ENCODE results near the gene KDM6A.
A peak's percentile ranks its signal among the peaks of the same experiment; 100 is the strongest.
"Not testable (repeated sequence)": the region's sequence is repeated elsewhere in the genome, so short reads cannot be mapped to it uniquely, and the experiment has no call there.

Gene KDM6A

GRCh38 chrX:44872821-44873414 lies at the start of gene KDM6A:
Gene KDM6A, plus strand, starts transcription at chrX:44873188. Its CDS starts 364 bp downstream, at chrX:44873552.
- peak; percentile 99 for DNase-seq (ENCODE audit: low spot score)

GRCh38 chrX:44823193-44823592 lies 49.8 kb upstream of the KDM6A start:
- DNase-seq (ENCODE audit: low spot score), result not testable (repeated sequence)

GRCh38 chrX:44828008-44828605 lies 44.9 kb upstream of the KDM6A start:
- peak; percentile 67 for DNase-seq (ENCODE audit: low spot score)

GRCh38 chrX:44829832-44830231 lies 43.2 kb upstream of the KDM6A start:
- DNase-seq (ENCODE audit: low spot score), result no peak

- DNase-seq (ENCODE audit: low spot score), result no peak
Measured at GRCh38 chrX:44842550-44843317, 30.3 kb upstream of the KDM6A start.

GRCh38 chrX:44843318-44843702 lies 29.7 kb upstream of the KDM6A start:
- DNase-seq (ENCODE audit: low spot score), result no peak

GRCh38 chrX:44843753-44844152 lies 29.2 kb upstream of the KDM6A start, which contains the start of gene DUSP21:
Gene DUSP21, plus strand, starts transcription at chrX:44844021. Its CDS starts 112 bp downstream, at chrX:44844133.
- DNase-seq (ENCODE audit: low spot score), result no peak

- DNase-seq (ENCODE audit: low spot score), result no peak
Measured at GRCh38 chrX:44844204-44844603, 28.8 kb upstream of the KDM6A start.

GRCh38 chrX:44850891-44851290 lies 22.1 kb upstream of the KDM6A start:
- not testable (repeated sequence) for DNase-seq (ENCODE audit: low spot score)

- DNase-seq (ENCODE audit: low spot score), result no peak
Measured at GRCh38 chrX:44871114-44871645, 1.8 kb upstream of the KDM6A start.

- peak; percentile 49 for DNase-seq (ENCODE audit: low spot score)
Measured at GRCh38 chrX:44871931-44872820, 812 bp upstream of the KDM6A start.

GRCh38 chrX:44873415-44874276 lies 658 bp downstream of the KDM6A start:
- DNase-seq (ENCODE audit: low spot score), result peak; percentile 62

GRCh38 chrX:44874420-44875184 lies 1.6 kb downstream of the KDM6A start:
- DNase-seq (ENCODE audit: low spot score), result peak; percentile 71

- DNase-seq (ENCODE audit: low spot score), result no peak
Measured at GRCh38 chrX:44875185-44875489, 2.1 kb downstream of the KDM6A start.

- DNase-seq (ENCODE audit: low spot score), result peak; percentile 17
Measured at GRCh38 chrX:44876086-44876485, 3.1 kb downstream of the KDM6A start.

GRCh38 chrX:44876767-44877166 lies 3.8 kb downstream of the KDM6A start:
- no peak for DNase-seq (ENCODE audit: low spot score)

GRCh38 chrX:44878780-44879179 lies 5.8 kb downstream of the KDM6A start:
- DNase-seq (ENCODE audit: low spot score), result no peak

GRCh38 chrX:44881549-44881948 lies 8.6 kb downstream of the KDM6A start:
- no peak for DNase-seq (ENCODE audit: low spot score)

- no peak for DNase-seq (ENCODE audit: low spot score)
Measured at GRCh38 chrX:44882635-44883034, 9.6 kb downstream of the KDM6A start.

- no peak for DNase-seq (ENCODE audit: low spot score)
Measured at GRCh38 chrX:44884944-44885343, 12.0 kb downstream of the KDM6A start.

Data from hepatic stellate cell (primary cell).